ENCODE data around the gene RAD51B.

DNA sequence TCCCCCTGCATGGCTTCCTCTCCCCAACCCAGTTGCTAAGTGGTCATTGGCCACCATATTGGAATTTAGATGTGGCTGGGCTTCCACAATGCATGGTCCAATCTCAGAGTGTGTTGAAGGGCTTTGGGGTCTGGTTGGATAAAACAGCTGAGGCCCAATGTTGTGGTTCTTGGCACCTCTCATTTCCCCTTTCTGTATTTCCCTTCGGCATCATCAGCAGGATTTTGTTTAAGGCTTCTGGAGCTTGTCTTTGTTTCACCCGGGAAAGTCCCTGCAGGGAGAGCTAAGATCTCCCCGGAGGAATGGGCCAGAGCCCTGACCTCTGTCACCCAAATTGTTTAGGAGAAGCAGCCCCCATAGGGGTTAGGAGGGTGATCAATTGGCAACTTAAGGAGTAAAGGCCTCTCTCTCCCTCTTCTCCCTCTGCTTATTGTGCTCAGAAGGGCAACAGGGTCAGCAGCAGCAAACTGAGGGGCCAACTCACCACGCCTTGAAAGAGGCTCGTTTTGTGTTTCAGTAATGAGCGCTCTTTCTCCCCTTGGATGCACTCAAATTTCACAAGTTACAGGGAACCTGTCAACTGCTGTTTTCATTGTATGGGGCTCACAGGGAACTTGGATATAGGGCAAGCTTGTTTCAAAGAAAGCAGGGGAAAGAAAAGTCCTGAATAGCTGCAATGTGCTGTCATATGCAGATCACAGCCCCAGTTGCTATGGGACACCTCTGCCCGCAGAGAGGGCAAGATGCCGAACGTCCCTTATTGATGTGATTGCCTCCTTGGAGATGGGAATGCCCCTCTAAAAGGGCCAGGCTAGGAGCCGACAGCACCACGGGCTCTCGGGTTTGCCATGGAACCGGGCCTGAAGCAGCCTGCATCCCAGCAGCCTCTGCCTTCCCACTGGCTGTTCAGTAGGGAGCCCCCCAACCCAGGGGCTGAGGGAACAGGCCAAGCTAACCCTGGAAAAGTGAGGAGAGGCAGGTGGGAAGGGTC is 749.6 kb downstream of the RAD51B start:
- TF ChIP-seq EGR1 (IDR thresholded peaks at IDR 0.05; ENCODE audit: low read depth) (no peak), POLR2AphosphoS5 (IDR thresholded peaks at IDR 0.05; ENCODE audit: low read depth, low read length) (no peak), SP1 (IDR thresholded peaks at IDR 0.05; ENCODE audit: low read depth) (no peak), POLR2A (IDR thresholded peaks at IDR 0.05; ENCODE audit: borderline replicate concordance, extremely low read depth, insufficient read depth, insufficient read length) (no peak), SIN3A (IDR thresholded peaks at IDR 0.05; ENCODE audit: low read depth) (no peak), RAD21 (IDR thresholded peaks at IDR 0.05; ENCODE audit: low read depth) (no peak), ZNF274 (IDR thresholded peaks at IDR 0.05; ENCODE audit: low read depth, low read length) (no peak), YY1 (IDR thresholded peaks at IDR 0.05; ENCODE audit: extremely low read depth, insufficient replicate concordance, low read depth, low read length) (no peak), CEBPB (IDR thresholded peaks at IDR 0.05; ENCODE audit: low read depth) (no peak), CBX3 (IDR thresholded peaks at IDR 0.05; ENCODE audit: low read depth) (no peak)
- TF ChIP-seq, protein P1, sequence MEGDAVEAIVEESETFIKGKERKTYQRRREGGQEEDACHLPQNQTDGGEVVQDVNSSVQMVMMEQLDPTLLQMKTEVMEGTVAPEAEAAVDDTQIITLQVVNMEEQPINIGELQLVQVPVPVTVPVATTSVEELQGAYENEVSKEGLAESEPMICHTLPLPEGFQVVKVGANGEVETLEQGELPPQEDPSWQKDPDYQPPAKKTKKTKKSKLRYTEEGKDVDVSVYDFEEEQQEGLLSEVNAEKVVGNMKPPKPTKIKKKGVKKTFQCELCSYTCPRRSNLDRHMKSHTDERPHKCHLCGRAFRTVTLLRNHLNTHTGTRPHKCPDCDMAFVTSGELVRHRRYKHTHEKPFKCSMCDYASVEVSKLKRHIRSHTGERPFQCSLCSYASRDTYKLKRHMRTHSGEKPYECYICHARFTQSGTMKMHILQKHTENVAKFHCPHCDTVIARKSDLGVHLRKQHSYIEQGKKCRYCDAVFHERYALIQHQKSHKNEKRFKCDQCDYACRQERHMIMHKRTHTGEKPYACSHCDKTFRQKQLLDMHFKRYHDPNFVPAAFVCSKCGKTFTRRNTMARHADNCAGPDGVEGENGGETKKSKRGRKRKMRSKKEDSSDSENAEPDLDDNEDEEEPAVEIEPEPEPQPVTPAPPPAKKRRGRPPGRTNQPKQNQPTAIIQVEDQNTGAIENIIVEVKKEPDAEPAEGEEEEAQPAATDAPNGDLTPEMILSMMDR (IDR thresholded peaks at IDR 0.05 in 2 of 3, conservative IDR thresholded peaks at IDR 0.05 in 1 of 3; ENCODE audit: borderline replicate concordance in 1 of 3, insufficient read depth in 1 of 3, low read depth in 2 of 3, low read length in 2 of 3): no peak
- TF ChIP-seq, protein P2, sequence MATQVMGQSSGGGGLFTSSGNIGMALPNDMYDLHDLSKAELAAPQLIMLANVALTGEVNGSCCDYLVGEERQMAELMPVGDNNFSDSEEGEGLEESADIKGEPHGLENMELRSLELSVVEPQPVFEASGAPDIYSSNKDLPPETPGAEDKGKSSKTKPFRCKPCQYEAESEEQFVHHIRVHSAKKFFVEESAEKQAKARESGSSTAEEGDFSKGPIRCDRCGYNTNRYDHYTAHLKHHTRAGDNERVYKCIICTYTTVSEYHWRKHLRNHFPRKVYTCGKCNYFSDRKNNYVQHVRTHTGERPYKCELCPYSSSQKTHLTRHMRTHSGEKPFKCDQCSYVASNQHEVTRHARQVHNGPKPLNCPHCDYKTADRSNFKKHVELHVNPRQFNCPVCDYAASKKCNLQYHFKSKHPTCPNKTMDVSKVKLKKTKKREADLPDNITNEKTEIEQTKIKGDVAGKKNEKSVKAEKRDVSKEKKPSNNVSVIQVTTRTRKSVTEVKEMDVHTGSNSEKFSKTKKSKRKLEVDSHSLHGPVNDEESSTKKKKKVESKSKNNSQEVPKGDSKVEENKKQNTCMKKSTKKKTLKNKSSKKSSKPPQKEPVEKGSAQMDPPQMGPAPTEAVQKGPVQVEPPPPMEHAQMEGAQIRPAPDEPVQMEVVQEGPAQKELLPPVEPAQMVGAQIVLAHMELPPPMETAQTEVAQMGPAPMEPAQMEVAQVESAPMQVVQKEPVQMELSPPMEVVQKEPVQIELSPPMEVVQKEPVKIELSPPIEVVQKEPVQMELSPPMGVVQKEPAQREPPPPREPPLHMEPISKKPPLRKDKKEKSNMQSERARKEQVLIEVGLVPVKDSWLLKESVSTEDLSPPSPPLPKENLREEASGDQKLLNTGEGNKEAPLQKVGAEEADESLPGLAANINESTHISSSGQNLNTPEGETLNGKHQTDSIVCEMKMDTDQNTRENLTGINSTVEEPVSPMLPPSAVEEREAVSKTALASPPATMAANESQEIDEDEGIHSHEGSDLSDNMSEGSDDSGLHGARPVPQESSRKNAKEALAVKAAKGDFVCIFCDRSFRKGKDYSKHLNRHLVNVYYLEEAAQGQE (IDR thresholded peaks at IDR 0.05; ENCODE audit: low read depth): no peak
- TF ChIP-seq, protein P3, sequence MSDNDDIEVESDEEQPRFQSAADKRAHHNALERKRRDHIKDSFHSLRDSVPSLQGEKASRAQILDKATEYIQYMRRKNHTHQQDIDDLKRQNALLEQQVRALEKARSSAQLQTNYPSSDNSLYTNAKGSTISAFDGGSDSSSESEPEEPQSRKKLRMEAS (IDR thresholded peaks at IDR 0.05): no peak

Measured in HCT116 (cell line).